ENCODE results near the gene TMEM203.
A peak's percentile ranks its signal among the peaks of the same experiment; 100 is the strongest.

TMEM203 gene

DNA sequence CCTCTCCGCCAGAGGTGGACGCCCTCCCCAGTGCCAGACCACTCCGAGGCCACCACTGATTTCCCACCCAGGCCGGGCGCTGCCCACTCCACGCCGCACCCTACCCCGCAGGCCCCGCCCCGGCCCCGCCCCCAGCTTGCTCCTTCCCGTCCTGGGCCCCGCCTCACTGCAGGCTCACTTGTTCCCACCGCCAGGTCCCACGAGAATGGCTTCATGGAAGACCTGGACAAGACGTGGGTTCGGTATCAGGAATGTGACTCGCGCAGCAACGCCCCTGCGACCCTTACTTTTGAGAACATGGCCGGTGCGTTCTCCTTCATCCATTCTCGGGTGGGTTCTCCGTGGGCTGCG lies 42.1 kb downstream of the TMEM203 start:
- DNase-seq = no peak

DNA sequence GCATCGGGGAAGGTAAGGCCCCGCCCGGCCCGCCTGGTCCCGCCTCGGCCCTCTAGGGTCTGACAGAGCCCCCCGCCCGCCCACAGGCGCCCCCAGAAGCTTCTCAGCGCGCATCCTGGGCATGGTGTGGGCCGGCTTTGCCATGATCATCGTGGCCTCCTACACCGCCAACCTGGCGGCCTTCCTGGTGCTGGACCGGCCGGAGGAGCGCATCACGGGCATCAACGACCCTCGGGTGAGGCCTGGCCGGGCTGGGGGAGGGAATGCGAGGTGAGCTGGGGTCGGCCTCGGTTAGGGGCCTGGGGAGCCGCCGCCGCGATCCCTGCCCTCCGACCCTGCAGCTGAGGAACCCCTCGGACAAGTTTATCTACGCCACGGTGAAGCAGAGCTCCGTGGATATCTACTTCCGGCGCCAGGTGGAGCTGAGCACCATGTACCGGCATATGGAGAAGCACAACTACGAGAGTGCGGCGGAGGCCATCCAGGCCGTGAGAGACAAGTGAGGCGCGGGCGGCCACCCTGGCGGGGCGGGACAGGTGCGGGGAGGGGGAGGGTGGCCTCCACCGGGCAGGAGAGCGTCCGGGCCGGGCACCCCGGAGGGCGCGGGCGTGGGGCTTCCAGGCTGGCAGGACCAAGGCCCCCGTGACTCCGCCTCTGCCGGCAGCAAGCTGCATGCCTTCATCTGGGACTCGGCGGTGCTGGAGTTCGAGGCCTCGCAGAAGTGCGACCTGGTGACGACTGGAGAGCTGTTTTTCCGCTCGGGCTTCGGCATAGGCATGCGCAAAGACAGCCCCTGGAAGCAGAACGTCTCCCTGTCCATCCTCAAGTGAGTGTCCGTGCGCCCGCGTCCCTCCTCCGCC lies 42.7 kb downstream of the TMEM203 start:
- no peak for DNase-seq

DNA sequence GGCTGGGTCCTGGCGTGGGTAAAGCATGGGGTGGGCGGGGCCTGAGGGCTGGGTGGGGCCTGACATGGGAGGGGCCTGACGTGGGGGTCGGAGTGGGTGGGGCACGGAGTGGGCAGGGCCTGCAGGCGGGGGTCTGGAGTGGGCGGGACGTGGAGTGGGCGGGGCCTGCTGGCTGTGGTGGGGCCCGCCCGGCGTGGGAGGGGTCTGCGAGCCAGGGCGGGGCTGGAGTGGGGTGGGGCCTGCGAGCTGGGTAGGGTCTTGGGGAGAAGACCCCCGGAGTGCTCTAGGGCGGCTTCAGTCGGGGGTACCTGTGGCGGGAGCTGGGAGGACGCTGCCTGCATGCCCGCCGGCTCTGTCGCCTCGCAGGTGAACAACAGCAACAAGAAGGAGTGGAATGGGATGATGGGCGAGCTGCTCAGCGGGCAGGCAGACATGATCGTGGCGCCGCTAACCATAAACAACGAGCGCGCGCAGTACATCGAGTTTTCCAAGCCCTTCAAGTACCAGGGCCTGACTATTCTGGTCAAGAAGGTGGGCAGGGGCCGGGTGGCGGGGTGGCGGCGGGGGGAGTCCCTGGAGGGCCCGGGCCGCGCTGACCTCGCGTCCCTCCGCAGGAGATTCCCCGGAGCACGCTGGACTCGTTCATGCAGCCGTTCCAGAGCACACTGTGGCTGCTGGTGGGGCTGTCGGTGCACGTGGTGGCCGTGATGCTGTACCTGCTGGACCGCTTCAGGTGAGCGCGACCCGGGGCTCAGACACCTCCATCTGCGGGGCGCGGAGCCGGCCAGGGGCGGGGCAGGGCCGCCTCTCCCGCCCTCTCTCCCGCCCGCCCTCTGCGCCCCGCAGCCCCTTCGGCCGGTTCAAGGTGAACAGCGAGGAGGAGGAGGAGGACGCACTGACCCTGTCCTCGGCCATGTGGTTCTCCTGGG lies 43.6 kb downstream of the TMEM203 start:
- no peak for DNase-seq

DNA sequence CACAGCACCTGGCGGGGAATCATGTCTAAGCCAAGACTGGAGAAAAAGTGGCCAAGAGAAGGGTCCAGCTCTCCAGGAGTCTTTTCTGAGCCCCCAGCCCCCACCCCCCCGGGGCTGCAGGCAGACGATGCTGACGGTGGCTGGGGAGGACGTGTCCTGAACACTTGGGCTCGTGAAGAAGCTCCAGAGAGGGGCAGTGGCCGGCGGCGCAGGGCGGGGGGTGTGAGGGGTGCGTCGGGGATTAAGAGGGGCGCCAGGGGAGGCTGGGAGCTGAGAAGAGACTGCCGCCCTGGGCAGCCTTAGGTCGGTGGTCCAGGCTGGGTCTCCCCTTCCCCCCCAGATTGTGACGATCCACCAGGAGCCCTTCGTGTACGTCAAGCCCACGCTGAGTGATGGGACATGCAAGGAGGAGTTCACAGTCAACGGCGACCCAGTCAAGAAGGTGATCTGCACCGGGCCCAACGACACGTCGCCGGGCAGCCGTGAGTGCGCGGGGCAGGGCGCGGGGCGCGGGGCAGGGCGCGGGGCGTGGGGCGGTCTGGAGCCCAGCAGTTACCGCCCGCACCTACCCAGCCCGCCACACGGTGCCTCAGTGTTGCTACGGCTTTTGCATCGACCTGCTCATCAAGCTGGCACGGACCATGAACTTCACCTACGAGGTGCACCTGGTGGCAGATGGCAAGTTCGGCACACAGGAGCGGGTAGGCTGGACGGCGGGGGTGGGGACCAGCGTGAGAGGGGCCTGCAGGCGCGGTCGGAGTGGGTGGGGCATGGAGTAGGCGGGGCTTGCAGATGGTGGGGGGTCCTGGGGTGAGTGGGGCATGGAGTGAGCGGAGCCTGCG lies 44.5 kb downstream of the TMEM203 start:
- no peak for DNase-seq

DNA sequence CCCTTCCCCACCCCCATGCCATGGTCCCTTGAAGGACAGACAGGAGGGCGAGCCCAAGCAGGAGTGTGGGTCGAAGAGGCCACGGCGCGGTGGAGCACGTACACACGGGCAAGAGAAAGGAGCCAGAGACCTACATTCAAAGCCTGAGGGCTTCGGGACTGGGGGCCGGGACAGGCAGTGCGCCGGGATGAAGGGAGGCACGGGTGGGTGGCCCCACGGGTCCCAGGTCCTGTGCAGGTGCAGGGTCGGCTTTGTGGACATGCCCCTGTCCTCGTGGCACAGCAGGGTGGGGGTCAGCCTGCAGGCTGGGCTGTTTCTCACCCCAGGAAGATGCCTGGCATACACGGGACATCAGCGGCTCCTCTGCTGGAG lies 45.4 kb downstream of the TMEM203 start:
- no peak for DNase-seq

DNA sequence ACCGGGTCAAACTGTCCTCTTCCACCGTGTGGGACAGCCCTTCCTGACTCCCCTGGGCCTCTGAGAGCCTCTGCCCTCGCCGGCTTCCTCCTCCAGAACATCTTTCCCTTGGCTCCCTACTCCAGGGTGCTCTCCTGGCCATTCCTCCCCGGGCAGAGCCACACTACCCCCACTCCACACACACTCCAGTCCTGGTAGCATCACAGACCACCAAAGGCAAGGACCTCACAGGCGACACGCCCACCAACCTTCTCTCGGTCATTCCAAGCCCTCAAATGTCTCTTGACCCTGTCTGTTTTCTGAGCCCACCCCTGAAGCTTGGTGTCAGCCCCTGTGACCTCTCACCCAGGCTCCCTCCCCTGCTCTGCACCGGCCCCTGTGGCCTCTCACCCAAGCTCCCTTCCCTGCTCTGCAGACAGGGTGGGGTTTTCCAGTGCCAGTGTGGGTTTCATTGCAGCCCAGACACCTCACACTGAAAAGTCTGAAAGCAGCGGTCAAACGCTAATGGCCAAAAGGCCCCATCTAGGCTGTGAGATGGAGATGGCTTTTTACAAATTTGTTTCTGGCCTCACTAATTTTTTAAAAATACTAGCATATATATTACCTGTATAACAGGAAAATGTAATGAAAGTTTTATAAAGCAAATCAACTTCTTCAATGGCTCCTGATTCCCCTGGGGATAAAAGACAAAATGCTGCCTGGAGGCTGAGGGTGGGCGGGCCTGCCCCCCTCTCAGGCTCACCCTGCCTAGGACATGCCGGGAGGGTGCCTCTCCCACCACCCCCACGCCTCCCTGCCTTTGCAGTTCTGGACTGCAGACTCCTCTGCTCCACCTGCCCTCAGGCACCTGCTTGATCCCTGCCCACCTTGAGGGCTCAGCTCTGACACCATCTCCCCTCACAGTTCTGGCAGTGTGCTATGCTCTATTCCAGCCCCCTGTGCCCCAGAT lies 46.1 kb downstream of the TMEM203 start:
- no peak for DNase-seq

DNA sequence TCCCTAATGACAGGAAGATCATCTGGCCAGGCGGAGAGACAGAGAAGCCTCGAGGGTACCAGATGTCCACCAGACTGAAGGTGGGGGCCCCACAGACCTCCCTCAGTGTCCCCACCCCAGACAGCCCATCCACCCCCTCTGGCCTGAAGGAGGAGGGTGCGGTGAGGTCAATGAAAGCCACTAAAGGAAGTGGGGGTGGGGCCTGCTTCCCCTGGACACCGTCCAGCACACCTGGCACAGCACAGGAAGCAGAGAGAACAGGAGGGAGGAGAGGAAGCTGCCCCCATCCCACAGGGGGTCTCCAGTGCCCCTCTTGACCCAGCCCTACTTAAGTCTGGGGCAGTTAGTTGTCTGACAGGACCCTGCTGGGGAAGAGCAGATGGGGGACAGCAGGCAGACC lies 46.8 kb downstream of the TMEM203 start:
- no peak for DNase-seq

DNA sequence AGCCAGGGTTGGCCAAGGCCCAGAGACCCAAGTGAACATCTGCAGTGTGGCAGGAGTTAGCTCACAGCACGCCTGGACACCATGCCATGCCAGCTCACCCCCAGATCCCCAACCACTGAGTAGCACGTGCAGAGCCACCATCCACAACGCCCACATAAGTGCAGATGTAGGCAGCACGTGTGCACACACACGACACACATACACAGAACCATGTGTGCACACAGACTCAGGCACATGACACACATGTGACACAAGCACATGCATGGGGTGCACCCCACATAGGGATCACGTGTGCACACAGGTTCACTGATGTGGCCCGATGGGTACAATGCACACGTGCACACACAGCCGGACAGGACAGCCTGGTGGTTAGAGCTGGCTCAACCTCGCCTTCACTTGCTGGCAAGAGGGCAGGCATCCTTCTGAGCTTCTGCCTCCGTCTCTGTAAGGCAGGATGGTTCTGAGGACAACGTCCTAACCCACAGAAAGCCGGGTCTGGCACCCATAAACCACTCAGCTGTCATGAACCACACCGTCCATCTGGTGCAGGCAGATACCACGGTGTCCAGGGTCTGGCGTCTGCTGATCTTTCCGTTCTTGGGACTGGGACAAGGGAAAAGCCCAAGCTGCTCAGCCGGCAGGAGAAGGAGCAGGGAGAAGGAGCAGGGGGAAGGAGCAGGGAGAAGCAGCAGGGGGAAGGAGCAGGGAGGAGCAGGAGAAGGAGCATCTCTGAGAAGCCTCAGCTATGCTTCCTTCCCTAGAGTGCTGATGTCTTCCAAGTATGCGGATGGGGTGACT lies 47.6 kb downstream of the TMEM203 start:
- no peak for DNase-seq

DNA sequence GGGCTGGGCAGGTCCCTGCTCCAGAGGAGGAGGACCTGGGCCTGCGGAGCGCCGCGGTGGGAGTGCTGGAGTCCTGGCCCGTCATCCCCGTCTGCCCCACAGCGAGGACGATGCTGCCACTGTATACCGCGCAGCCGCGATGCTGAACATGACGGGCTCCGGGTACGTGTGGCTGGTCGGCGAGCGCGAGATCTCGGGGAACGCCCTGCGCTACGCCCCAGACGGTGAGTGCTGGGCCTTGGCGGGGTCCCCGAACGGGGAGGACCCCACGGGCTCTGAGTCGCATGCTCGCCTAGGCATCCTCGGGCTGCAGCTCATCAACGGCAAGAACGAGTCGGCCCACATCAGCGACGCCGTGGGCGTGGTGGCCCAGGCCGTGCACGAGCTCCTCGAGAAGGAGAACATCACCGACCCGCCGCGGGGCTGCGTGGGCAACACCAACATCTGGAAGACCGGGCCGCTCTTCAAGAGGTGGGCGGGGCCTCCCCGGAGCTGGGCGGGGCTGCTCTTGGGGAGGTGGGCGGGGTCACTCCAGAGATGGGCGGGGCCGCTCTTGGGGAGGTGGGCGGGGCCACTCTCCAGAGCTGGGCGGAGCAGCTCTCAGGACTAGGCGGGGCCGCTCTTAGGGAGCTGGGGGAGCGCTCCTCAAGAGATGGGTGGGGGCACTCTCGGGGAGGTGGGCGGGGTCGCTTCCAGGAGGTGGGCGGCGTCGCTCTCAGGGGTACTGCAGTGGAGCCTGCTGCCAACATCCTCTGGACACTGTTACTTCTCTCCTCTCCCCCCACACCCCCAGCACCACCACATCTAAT lies 48.7 kb downstream of the TMEM203 start:
- DNase-seq = peak; percentile 72 to 78

Measured in activated T-cell treated with anti-CD3 and anti-CD28 coated beads, Interleukin-2, amount 50 U/mL, for 48 hours (primary cell).